Keratinocyte (primary cell): ENCODE measurements around the gene SLC26A8. TPM values are rescaled to one million over a fixed set of nuclear protein-coding genes. Genes with fewer than 3 reads are reported as not detected.

ENCODE experiments used
- DNase-seq: peaks from one replicate; pipeline ENCODE4 v3.0.0-alpha.2; 2011; ENCODE audit warnings: low read depth, missing footprints, low spot score
- FAIRE-seq: peaks from 2 replicates; lab custom pipeline; 2011; peaks lifted over from hg19 to GRCh38; lab: Jason Lieb, UNC
- H2AFZ ChIP-seq: 2 replicates; pipeline ENCODE4 v1.6.0; 2012; ENCODE audit warnings: low read length, control low read depth, inconsistent platforms; ENCODE audit not compliant: control insufficient read depth
- H3K27ac ChIP-seq: 2 replicates; pipeline ENCODE4 v1.5.1; 2011; ENCODE audit warnings: low read length; ENCODE audit not compliant: control insufficient read depth, insufficient read depth
- H3K27me3 ChIP-seq: 3 replicates; pipeline ENCODE4 v1.6.0; 2011; ENCODE audit warnings: low read length; ENCODE audit not compliant: control insufficient read depth, insufficient read depth; ENCODE audit errors: extremely low read depth
- H3K36me3 ChIP-seq, 2 experiments: 2 replicates in 1 of 2; 3 replicates in 1 of 2; pipeline ENCODE4 v1.5.1; 2011; ENCODE audit warnings: low read length in 2 of 2, mild to moderate bottlenecking in 1 of 2; ENCODE audit not compliant: control insufficient read depth in 2 of 2, insufficient read depth in 2 of 2; ENCODE audit errors: extremely low read depth in 1 of 2
- H3K4me1 ChIP-seq: 3 replicates; pipeline ENCODE4 v1.5.1; 2011; ENCODE audit warnings: low read length; ENCODE audit not compliant: control insufficient read depth, insufficient read depth; ENCODE audit errors: extremely low read depth
- H3K4me2 ChIP-seq: 3 replicates; pipeline ENCODE4 v1.6.0; 2011; ENCODE audit warnings: low read depth, low read length; ENCODE audit not compliant: control insufficient read depth, insufficient read depth; ENCODE audit errors: extremely low read depth
- H3K4me3 ChIP-seq, 3 experiments: fragments of 200-600 bp in 1 of 3; sonication (generic) in 1 of 3; 2 replicates in 2 of 3; 3 replicates in 1 of 3; pipeline ENCODE4 v1.5.1; 2011 to 2016; ENCODE audit warnings: low read length in 3 of 3, mild to moderate bottlenecking in 3 of 3, control low read depth in 2 of 3, inconsistent platforms in 1 of 3, low read depth in 1 of 3, mixed read lengths in 1 of 3, mixed run types in 1 of 3, moderate library complexity in 1 of 3; ENCODE audit not compliant: control insufficient read depth in 2 of 3, insufficient read depth in 2 of 3; ENCODE audit errors: extremely low read depth in 1 of 3
- H3K79me2 ChIP-seq: 2 replicates; pipeline ENCODE4 v1.6.0; 2012; ENCODE audit warnings: low read length; ENCODE audit not compliant: control insufficient read depth, insufficient read depth
- H3K9ac ChIP-seq: 3 replicates; pipeline ENCODE4 v1.6.0; 2011; ENCODE audit warnings: low read length; ENCODE audit not compliant: control insufficient read depth, insufficient read depth; ENCODE audit errors: extremely low read depth
- H3K9me1 ChIP-seq: 3 replicates; pipeline ENCODE4 v1.6.0; 2011; ENCODE audit warnings: low read length; ENCODE audit not compliant: control insufficient read depth, insufficient read depth; ENCODE audit errors: extremely low read depth
- H3K9me3 ChIP-seq: 2 replicates; pipeline ENCODE4 v1.5.1; 2012; ENCODE audit warnings: low read depth, low read length; ENCODE audit not compliant: control insufficient read depth
- H4K20me1 ChIP-seq: 3 replicates; pipeline ENCODE4 v1.6.0; 2011; ENCODE audit warnings: low read length; ENCODE audit not compliant: control insufficient read depth, insufficient read depth; ENCODE audit errors: extremely low read depth
- CTCF ChIP-seq, 3 experiments: IDR thresholded peaks in 1 of 3; conservative IDR thresholded peaks in 1 of 3; optimal IDR thresholded peaks in 1 of 3; 2 replicates in 2 of 3; 3 replicates in 1 of 3; pipeline versions ENCODE3 to v1.5.1; 2011; ENCODE audit warnings: low read length in 3 of 3, mild to moderate bottlenecking in 3 of 3, moderate library complexity in 2 of 3, control low read depth in 1 of 3, inconsistent platforms in 1 of 3; ENCODE audit not compliant: insufficient read depth in 2 of 3; ENCODE audit errors: extremely low read depth in 1 of 3
- EZH2 ChIP-seq: IDR thresholded peaks from one replicate; pipeline ENCODE4 v1.6.1; 2012; ENCODE audit warnings: inconsistent platforms, mild to moderate bottlenecking, low read length, moderate library complexity
- dilution Hi-C: fragments of 300-500 bp; cut with MboI; formaldehyde crosslinking; loops from one replicate; pipeline ENCODE4 v1.7.0; 2020; ENCODE audit warnings: low sequenced_read_pairs; ENCODE audit not compliant: extremely low pct_ligation_motif_present
- polyA plus RNA-seq, 5 experiments: library from polyadenylated mRNA; depleted of rRNA in 3 of 5; stranded (reverse) in 3 of 5; stranded (forward) in 1 of 5; unstranded in 1 of 5; fragments of >200 nt; gene quantifications; 1 replicate in 1 of 5; 2 replicates in 3 of 5; 3 replicates in 1 of 5; pipeline versions ENCODE4 v1.2.1 to v1.2.3, GENCODE V29; 2011 to 2012; ENCODE audit warnings: missing spikeins in 2 of 5, low read depth in 1 of 5, low replicate concordance in 1 of 5

SLC26A8 gene
- polyA plus RNA-seq, 1 donor (not counting 4 experiments of a cell fraction or from before 2014, with no cell fraction given) = 0.18 TPM

- TF ChIP-seq EZH2 = no peak
- peak in 2 of 3 experiments; percentile 28 to 34 for TF ChIP-seq CTCF (optimal IDR thresholded peaks at IDR 0.05 in 1 of 3, IDR thresholded peaks at IDR 0.05 in 1 of 3, conservative IDR thresholded peaks at IDR 0.05 in 1 of 3; ENCODE audit: extremely low read depth in 1 of 3, insufficient read depth in 2 of 3, low read length in 3 of 3)
- H3K9ac ChIP-seq = no peak overlapping the region
- dilution Hi-C loops = no loop called here
- no peak overlapping the region for H3K27ac ChIP-seq
- H3K36me3 ChIP-seq = no peaks in the 10 kb centered on the region
- H3K4me2 ChIP-seq = no peak overlapping the region
- no peak for FAIRE-seq
- H3K9me3 ChIP-seq = no peaks in the 10 kb centered on the region
- no peak overlapping the region for H3K4me3 ChIP-seq
- no peaks in the 10 kb centered on the region for H4K20me1 ChIP-seq
- H3K4me1 ChIP-seq = peaks cover 8% of the 10 kb centered on the region
- no peaks in the 10 kb centered on the region for H3K9me1 ChIP-seq
- H3K79me2 ChIP-seq = no peaks in the 10 kb centered on the region
- no peaks in the 10 kb centered on the region for H3K27me3 ChIP-seq
- no peak overlapping the region for H2AFZ ChIP-seq
- DNase-seq = no peak
These were observed 75.7 kb downstream of the SLC26A8 start for GRCh38 chr6:35948725-35949124.

- H3K9me1 ChIP-seq = no peaks in the 10 kb centered on the region
- no peaks in the 10 kb centered on the region for H3K79me2 ChIP-seq
- H3K4me2 ChIP-seq = no peak overlapping the region
- H3K9me3 ChIP-seq = no peaks in the 10 kb centered on the region
- dilution Hi-C loops = no loop called here
- H2AFZ ChIP-seq = no peak overlapping the region
- no peaks in the 10 kb centered on the region for H4K20me1 ChIP-seq
- FAIRE-seq = no peak
- H3K4me1 ChIP-seq = no peaks in the 10 kb centered on the region
- no peak for DNase-seq
- H3K27ac ChIP-seq = no peak overlapping the region
- H3K36me3 ChIP-seq = no peaks in the 10 kb centered on the region
- H3K9ac ChIP-seq = no peak overlapping the region
- H3K4me3 ChIP-seq = no peak overlapping the region
- TF ChIP-seq CTCF (optimal IDR thresholded peaks at IDR 0.05 in 1 of 3, IDR thresholded peaks at IDR 0.05 in 1 of 3, conservative IDR thresholded peaks at IDR 0.05 in 1 of 3; ENCODE audit: extremely low read depth in 1 of 3, insufficient read depth in 2 of 3, low read length in 3 of 3) = no peak
- no peak for TF ChIP-seq EZH2
- H3K27me3 ChIP-seq = no peaks in the 10 kb centered on the region
These were observed 78.8 kb downstream of the SLC26A8 start for GRCh38 chr6:35945650-35946025.
